KMS-11 (cell line): Measurements from ENCODE around the gene PDZD8.
"Not testable (repeated sequence)": the region's sequence is repeated elsewhere in the genome, so short reads cannot be mapped to it uniquely, and the experiment has no call there.

ENCODE experiments used
- H2AFZ ChIP-seq: fragments of 200-600 bp; sonication (generic); 2 replicates; pipeline ENCODE4 v1.6.1; 2016; ENCODE audit warnings: antibody characterized with exemption, mixed run types, low read depth
- H3K27ac ChIP-seq: fragments of 200-600 bp; sonication (generic); 2 replicates; pipeline ENCODE4 v1.6.1; 2016; ENCODE audit warnings: mild to moderate bottlenecking, mixed run types
- H3K27me3 ChIP-seq: fragments of 200-600 bp; sonication (generic); 2 replicates; pipeline ENCODE4 v1.6.1; 2017; ENCODE audit warnings: mild to moderate bottlenecking, low read depth, mixed run types, moderate library complexity; ENCODE audit not compliant: insufficient read depth
- H3K36me3 ChIP-seq: fragments of 200-600 bp; sonication (generic); 2 replicates; pipeline ENCODE4 v1.6.1; 2017; ENCODE audit warnings: mild to moderate bottlenecking, mixed run types; ENCODE audit not compliant: insufficient read depth
- H3K4me1 ChIP-seq: fragments of 200-600 bp; sonication (generic); 2 replicates; pipeline ENCODE4 v1.6.1; 2016; ENCODE audit warnings: mild to moderate bottlenecking, low read depth, mixed run types; ENCODE audit not compliant: poor library complexity, severe bottlenecking
- H3K4me2 ChIP-seq: fragments of 200-600 bp; sonication (generic); 2 replicates; pipeline ENCODE4 v1.7.0; 2016; ENCODE audit warnings: mild to moderate bottlenecking, mixed run types
- H3K4me3 ChIP-seq: fragments of 200-600 bp; sonication (generic); IDR thresholded peaks from 2 replicates; pipeline ENCODE4 v1.6.1; 2017; ENCODE audit warnings: low read depth, low read length, mixed read lengths; ENCODE audit not compliant: insufficient read depth
- H3K79me2 ChIP-seq: fragments of 200-600 bp; sonication (generic); 2 replicates; pipeline ENCODE4 v1.6.1; 2016; ENCODE audit warnings: low read depth, mixed run types; ENCODE audit not compliant: insufficient read depth
- H3K9ac ChIP-seq: fragments of 200-600 bp; sonication (generic); 2 replicates; pipeline ENCODE4 v1.6.1; 2016; ENCODE audit warnings: mild to moderate bottlenecking, mixed run types
- H4K20me1 ChIP-seq: fragments of 200-600 bp; sonication (generic); 2 replicates; pipeline ENCODE4 v1.6.1; 2016; ENCODE audit warnings: mild to moderate bottlenecking, mixed run types; ENCODE audit not compliant: insufficient read depth
- TF ChIP-seq, protein P1 (sequence below): fragments of 200-600 bp; sonication (generic); conservative IDR thresholded peaks from 2 replicates; pipeline ENCODE4 v1.6.1; 2017; ENCODE audit warnings: low read depth, mild to moderate bottlenecking, antibody characterized with exemption, low read length, moderate library complexity, mixed read lengths

The PDZD8 gene

GRCh38 chr10:117239051-117239450, 136.2 kb downstream of the PDZD8 start:
- no peaks in the 10 kb centered on the region for H3K27me3 ChIP-seq
- H3K36me3 ChIP-seq = no peaks in the 10 kb centered on the region
- no peak overlapping the region for H3K4me3 ChIP-seq
- TF ChIP-seq, protein P1, sequence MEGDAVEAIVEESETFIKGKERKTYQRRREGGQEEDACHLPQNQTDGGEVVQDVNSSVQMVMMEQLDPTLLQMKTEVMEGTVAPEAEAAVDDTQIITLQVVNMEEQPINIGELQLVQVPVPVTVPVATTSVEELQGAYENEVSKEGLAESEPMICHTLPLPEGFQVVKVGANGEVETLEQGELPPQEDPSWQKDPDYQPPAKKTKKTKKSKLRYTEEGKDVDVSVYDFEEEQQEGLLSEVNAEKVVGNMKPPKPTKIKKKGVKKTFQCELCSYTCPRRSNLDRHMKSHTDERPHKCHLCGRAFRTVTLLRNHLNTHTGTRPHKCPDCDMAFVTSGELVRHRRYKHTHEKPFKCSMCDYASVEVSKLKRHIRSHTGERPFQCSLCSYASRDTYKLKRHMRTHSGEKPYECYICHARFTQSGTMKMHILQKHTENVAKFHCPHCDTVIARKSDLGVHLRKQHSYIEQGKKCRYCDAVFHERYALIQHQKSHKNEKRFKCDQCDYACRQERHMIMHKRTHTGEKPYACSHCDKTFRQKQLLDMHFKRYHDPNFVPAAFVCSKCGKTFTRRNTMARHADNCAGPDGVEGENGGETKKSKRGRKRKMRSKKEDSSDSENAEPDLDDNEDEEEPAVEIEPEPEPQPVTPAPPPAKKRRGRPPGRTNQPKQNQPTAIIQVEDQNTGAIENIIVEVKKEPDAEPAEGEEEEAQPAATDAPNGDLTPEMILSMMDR = no peak
- no peaks in the 10 kb centered on the region for H3K79me2 ChIP-seq
- no peak overlapping the region for H3K4me2 ChIP-seq
- H3K9ac ChIP-seq = no peak overlapping the region
- no peaks in the 10 kb centered on the region for H4K20me1 ChIP-seq
- H2AFZ ChIP-seq = no peak overlapping the region
- no peaks in the 10 kb centered on the region for H3K4me1 ChIP-seq
- H3K27ac ChIP-seq = no peak overlapping the region

DNA sequence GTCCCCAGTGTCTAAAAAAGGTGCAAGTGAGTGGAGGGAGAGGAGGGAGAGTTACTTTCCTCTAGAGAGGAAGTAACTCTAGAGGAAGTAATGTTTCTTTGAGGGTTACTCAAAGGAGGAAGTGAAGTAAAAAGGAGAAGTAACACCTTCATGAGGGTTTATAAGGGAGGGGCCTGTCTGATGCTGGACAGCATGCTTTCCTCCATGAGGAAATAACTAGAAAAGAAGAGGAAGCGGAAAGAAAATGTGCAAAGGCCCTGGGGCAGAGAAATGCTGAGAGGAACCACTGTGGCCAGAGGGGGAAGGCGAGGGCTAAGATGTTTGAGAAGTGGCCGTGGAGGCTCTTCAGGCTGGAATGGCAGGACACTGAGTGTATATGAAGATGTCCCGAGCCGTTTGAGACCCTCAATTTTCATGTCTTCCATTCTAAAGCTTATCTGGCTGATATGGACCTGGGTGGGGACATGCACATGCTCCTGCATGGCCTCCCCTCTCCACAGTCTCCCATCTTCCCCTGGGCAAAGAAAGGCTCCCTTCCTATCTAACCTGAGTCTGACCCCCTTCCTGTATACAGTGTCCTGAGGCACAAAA, 137.7 kb downstream of the PDZD8 start:
- H3K27ac ChIP-seq = no peak overlapping the region
- no peaks in the 10 kb centered on the region for H3K36me3 ChIP-seq
- H2AFZ ChIP-seq = no peak overlapping the region
- no peaks in the 10 kb centered on the region for H3K4me1 ChIP-seq
- TF ChIP-seq, protein P1 = no peak
- H3K4me2 ChIP-seq = no peak overlapping the region
- no peaks in the 10 kb centered on the region for H3K79me2 ChIP-seq
- no peak overlapping the region for H3K9ac ChIP-seq
- no peaks in the 10 kb centered on the region for H3K27me3 ChIP-seq
- no peak overlapping the region for H3K4me3 ChIP-seq
- no peaks in the 10 kb centered on the region for H4K20me1 ChIP-seq

DNA sequence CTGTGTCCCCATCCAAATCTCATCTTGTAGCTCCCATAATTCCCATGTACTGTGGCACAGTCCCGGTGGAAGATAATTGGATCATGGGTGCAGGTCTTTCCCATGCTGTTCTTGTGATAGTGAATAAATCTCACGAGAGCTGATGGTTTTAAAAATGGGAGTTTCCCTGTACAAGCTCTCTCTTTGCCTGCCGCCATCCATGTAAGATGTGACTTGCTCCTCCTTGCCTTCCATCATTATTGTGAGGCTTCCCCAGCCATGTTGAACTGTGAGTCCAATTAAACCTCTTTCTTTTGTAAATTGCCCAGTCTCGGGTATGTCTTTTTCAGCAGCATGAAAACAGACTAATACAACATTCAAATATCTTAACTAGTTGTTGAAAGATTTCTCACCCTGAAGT, 145.1 kb downstream of the PDZD8 start:
- not testable (repeated sequence) for H3K27ac ChIP-seq, H3K4me3 ChIP-seq, H3K36me3 ChIP-seq, H3K9ac ChIP-seq, H4K20me1 ChIP-seq, H2AFZ ChIP-seq, H3K4me1 ChIP-seq, H3K4me2 ChIP-seq, H3K79me2 ChIP-seq, H3K27me3 ChIP-seq

- H3K27me3 ChIP-seq = no peaks in the 10 kb centered on the region
Measured at GRCh38 chr10:117228210-117228609, 147.0 kb downstream of the PDZD8 start.

More at GRCh38 chr10:117228210-117228609, 147.0 kb downstream of the PDZD8 start:
- Histone ChIP-seq H3K36me3 (no peaks in the 10 kb centered on the region), H3K79me2 (no peaks in the 10 kb centered on the region), H3K4me2 (no peak overlapping the region), H3K4me3 (no peak overlapping the region), H2AFZ (no peak overlapping the region), H3K27ac (no peak overlapping the region), H3K9ac (no peak overlapping the region), H3K4me1 (no peaks in the 10 kb centered on the region), H4K20me1 (no peaks in the 10 kb centered on the region)
- TF ChIP-seq, protein P1 = no peak
